HCT116 (cell line): ENCODE results near the gene PRKG2. TPM values are rescaled to one million over a fixed set of nuclear protein-coding genes. Genes with fewer than 3 reads are reported as not detected.

Source experiments
- ATAC-seq: fragments of 200-7000 bp; cut with Tn5 transposase; 2 replicates; pipeline ENCODE4 v1.9.1; 2020; ENCODE audit warnings: mild to moderate bottlenecking, moderate library complexity
- BruUV-seq: library from RNA; stranded (reverse); fragments of 400-500 nt; replicated peaks from 2 replicates; lab custom pipeline; 2021; lab: Mats Ljungman, UMichigan
- CTCF ChIA-PET: fragments of 300-600 bp; sonication (Branson Sonifier 250); formaldehyde crosslinking; loops from one replicate; lab custom pipeline; 2021; ENCODE audit warnings: antibody characterized with exemption; lab: Charles Lee
- POLR2A ChIA-PET: fragments of 300-600, 350-600 bp; sonication (Branson Sonifier 250); formaldehyde crosslinking; loops from one replicate; lab custom pipeline; 2021; ENCODE audit warnings: antibody characterized with exemption; lab: Charles Lee
- RAD21 ChIA-PET, 2 experiments: fragments of 300-600 bp; sonication (Branson Sonifier 250); formaldehyde crosslinking; loops; one replicate each; lab custom pipeline; 2023; ENCODE audit warnings: low total read pairs in 2 of 2; ENCODE audit not compliant: uncharacterized antibody in 2 of 2, unreplicated experiment in 2 of 2, low non-redundant PET in 1 of 2; lab: Charles Lee
- DNase-seq: peaks from one replicate; pipeline ENCODE4 v3.0.0-alpha.2; 2010; ENCODE audit warnings: low read depth, low spot score
- H2AFZ ChIP-seq: fragments of 200-600 bp; shearing (Covaris generic), sonication (generic); 2 replicates; pipeline ENCODE4 v1.6.1; 2017; ENCODE audit warnings: low read depth, mixed run types, mixed read lengths, antibody characterized with exemption, low read length; ENCODE audit not compliant: poor library complexity, severe bottlenecking
- H3K27ac ChIP-seq: 2 replicates; pipeline ENCODE4 v1.5.1; 2012; ENCODE audit warnings: low read depth, low read length
- H3K27me3 ChIP-seq: fragments of 200-600 bp; sonication (generic); 2 replicates; pipeline ENCODE4 v1.6.1; 2016; ENCODE audit warnings: mixed run types, low read length, mixed read lengths; ENCODE audit not compliant: insufficient read depth
- H3K36me3 ChIP-seq, 2 experiments: fragments of 200-500 bp in 1 of 2; fragments of 200-600 bp in 1 of 2; sonication (Bioruptor generic) in 1 of 2; sonication (generic) in 1 of 2; 2 replicates each; pipeline versions ENCODE4 v1.5.1 to v1.6.1; 2014 to 2016; ENCODE audit warnings: low read length in 2 of 2, inconsistent platforms in 1 of 2, mixed read lengths in 1 of 2, mixed run types in 1 of 2; ENCODE audit not compliant: insufficient read depth in 2 of 2, control insufficient read depth in 1 of 2
- H3K4me1 ChIP-seq, 2 experiments: fragments of 200-600 bp in 1 of 2; sonication (generic) in 1 of 2; 2 replicates each; pipeline versions ENCODE4 v1.5.1 to v1.6.1; 2012 to 2017; ENCODE audit warnings: low read length in 2 of 2, inconsistent platforms in 1 of 2, mild to moderate bottlenecking in 1 of 2, mixed read lengths in 1 of 2, mixed run types in 1 of 2, moderate library complexity in 1 of 2; ENCODE audit not compliant: insufficient read depth in 2 of 2, control insufficient read depth in 1 of 2
- H3K4me2 ChIP-seq: fragments of 200-600 bp; sonication (generic); 2 replicates; pipeline ENCODE4 v1.6.1; 2017; ENCODE audit warnings: mixed run types, low read length, mixed read lengths
- H3K4me3 ChIP-seq, 2 experiments: fragments of 200-600 bp in 1 of 2; sonication (generic) in 1 of 2; replicated peaks in 1 of 2; 2 replicates each; pipeline ENCODE4 v1.5.1; 2011 to 2016; ENCODE audit warnings: low read length in 2 of 2, control low read depth in 1 of 2, low read depth in 1 of 2, mild to moderate bottlenecking in 1 of 2, mixed read lengths in 1 of 2, mixed run types in 1 of 2
- H3K79me2 ChIP-seq: fragments of 200-600 bp; sonication (generic); 2 replicates; pipeline ENCODE4 v1.6.1; 2017; ENCODE audit warnings: mild to moderate bottlenecking, mixed run types, low read length, moderate library complexity, mixed read lengths; ENCODE audit not compliant: insufficient read depth
- H3K9ac ChIP-seq: fragments of 200-600 bp; sonication (generic); 2 replicates; pipeline ENCODE4 v1.6.1; 2016; ENCODE audit warnings: low read length, mixed read lengths
- H3K9me2 ChIP-seq: fragments of 200-600 bp; sonication (generic), shearing (Covaris generic); 2 replicates; pipeline ENCODE4 v1.6.1; 2017; ENCODE audit warnings: mixed run types, mild to moderate bottlenecking, moderate library complexity; ENCODE audit not compliant: insufficient read depth
- H3K9me3 ChIP-seq, 2 experiments: fragments of 200-500 bp in 1 of 2; fragments of 200-600 bp in 1 of 2; sonication (Bioruptor generic) in 1 of 2; sonication (generic) in 1 of 2; 2 replicates each; pipeline ENCODE4 v1.6.1; 2014 to 2017; ENCODE audit warnings: low read length in 2 of 2, mixed read lengths in 2 of 2, inconsistent platforms in 1 of 2, low read depth in 1 of 2, mild to moderate bottlenecking in 1 of 2, mixed run types in 1 of 2, moderate library complexity in 1 of 2; ENCODE audit not compliant: control insufficient read depth in 1 of 2, insufficient read depth in 1 of 2
- H4K20me1 ChIP-seq: fragments of 200-600 bp; sonication (generic), shearing (Covaris generic); 2 replicates; pipeline ENCODE4 v1.6.1; 2017; ENCODE audit warnings: mixed run types, mild to moderate bottlenecking, moderate library complexity; ENCODE audit not compliant: insufficient read depth
- EZH2 ChIP-seq: fragments of 200-600 bp; sonication (generic); IDR thresholded peaks from 2 replicates; pipeline ENCODE4 v1.6.1; 2017; ENCODE audit warnings: antibody characterized with exemption, mixed run types
- EZH2phosphoT487 ChIP-seq: fragments of 200-600 bp; IDR thresholded peaks from 2 replicates; pipeline ENCODE4 v1.6.1; 2018; ENCODE audit warnings: antibody characterized with exemption, borderline replicate concordance
- FOSL1 ChIP-seq: IDR thresholded peaks from 2 replicates; pipeline ENCODE4 v1.6.1; 2012; ENCODE audit warnings: low read depth
- POLR2AphosphoS5 ChIP-seq: IDR thresholded peaks from 2 replicates; pipeline ENCODE4 v1.6.1; 2011; ENCODE audit warnings: mild to moderate bottlenecking, low read depth, low read length, moderate library complexity
- SIN3A ChIP-seq: IDR thresholded peaks from 2 replicates; pipeline ENCODE4 v1.6.1; 2012; ENCODE audit warnings: low read depth
- SRF ChIP-seq: IDR thresholded peaks from 2 replicates; pipeline ENCODE4 v1.6.1; 2012; ENCODE audit warnings: low read depth
- YY1 ChIP-seq: IDR thresholded peaks from 2 replicates; pipeline ENCODE4 v1.6.1; 2011; ENCODE audit warnings: low read length, low read depth, moderate library complexity, mild to moderate bottlenecking; ENCODE audit not compliant: insufficient replicate concordance; ENCODE audit errors: extremely low read depth
- ZFX ChIP-seq: fragments of 450-650 bp; IDR thresholded peaks from 2 replicates; pipeline ENCODE4 v1.6.1; 2017
- intact Hi-C: fragments of 100-400 bp; cut with micrococcal nuclease; formaldehyde crosslinking; loops from 2 replicates; pipeline ENCODE4 v1.10.0; 2022
- total RNA-seq: library from RNA; stranded (reverse); gene quantifications from one replicate; pipeline ENCODE4 v1.2.1, GENCODE V29; 2021; ENCODE audit not compliant: unreplicated experiment

The PRKG2 gene
- total RNA-seq, 1 experiment from 2014 or later = 2.1 TPM

DNA sequence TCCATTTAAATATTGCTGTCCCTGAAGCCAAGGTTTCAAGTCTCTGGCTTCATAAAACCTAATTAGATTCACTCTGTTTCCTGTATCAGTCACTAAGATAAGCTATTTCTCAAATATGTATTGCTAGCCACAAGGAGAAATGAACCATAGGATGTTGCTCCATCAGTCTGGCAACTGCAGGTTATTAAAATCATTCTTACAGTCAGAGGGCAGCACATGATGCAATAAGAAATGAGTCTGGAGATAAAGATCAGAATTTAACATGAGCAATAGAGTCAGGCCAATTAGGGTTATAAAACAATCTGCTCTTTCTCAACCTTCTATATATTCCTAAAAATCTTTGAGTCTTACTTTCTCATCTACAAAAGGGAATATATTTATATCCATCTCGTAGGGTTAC is 7.2 kb downstream of the PRKG2 start:
- no peak for TF ChIP-seq POLR2AphosphoS5
- no peak for TF ChIP-seq FOSL1
- TF ChIP-seq ZFX = no peak
- TF ChIP-seq SRF = no peak
- no peak for TF ChIP-seq EZH2
- H3K9me2 ChIP-seq = no peaks in the 10 kb centered on the region
- no peak overlapping the region for H2AFZ ChIP-seq
- ChIA-PET RAD21 (no interaction called here), POLR2A (no interaction called here), CTCF (no interaction called here)
- no peak overlapping the region for H3K9ac ChIP-seq
- H3K27me3 ChIP-seq = no peaks in the 10 kb centered on the region
- H3K9me3 ChIP-seq = no peaks in the 10 kb centered on the region
- no peak overlapping the region for H3K4me2 ChIP-seq
- no peak overlapping the region for H3K4me3 ChIP-seq
- no peaks in the 10 kb centered on the region for H3K36me3 ChIP-seq
- ATAC-seq (no peak), DNase-seq (no peak)
- H3K27ac ChIP-seq = no peak overlapping the region
- no peaks in the 10 kb centered on the region for H3K4me1 ChIP-seq
- H4K20me1 ChIP-seq = no peaks in the 10 kb centered on the region
- BruUV-seq = no TSS peak
- intact Hi-C loops = no loop called here
- no peaks in the 10 kb centered on the region for H3K79me2 ChIP-seq

DNA sequence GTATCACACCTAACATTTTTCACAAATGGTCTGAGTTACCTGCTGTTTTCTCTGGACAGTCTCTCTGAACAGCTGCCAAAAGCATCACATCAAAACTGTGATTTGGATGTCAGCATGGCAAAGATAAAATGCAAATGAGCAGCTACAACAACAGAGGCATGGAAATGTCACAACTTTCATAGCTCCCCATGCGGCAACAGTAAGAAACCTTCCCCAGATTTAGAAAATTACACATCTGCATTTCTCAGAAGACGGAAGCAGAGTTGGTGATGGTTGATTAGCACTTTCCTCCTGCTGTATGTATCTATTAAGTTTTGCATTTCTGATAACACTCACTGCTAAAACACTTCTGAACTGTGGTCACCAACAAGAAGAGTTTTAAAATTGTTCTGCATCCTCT is 9.7 kb downstream of the PRKG2 start:
- Histone ChIP-seq H3K36me3 (no peaks in the 10 kb centered on the region), H2AFZ (no peak overlapping the region), H3K4me2 (no peak overlapping the region), H3K4me1 (no peaks in the 10 kb centered on the region), H3K9me3 (no peaks in the 10 kb centered on the region), H4K20me1 (no peaks in the 10 kb centered on the region), H3K27me3 (no peaks in the 10 kb centered on the region), H3K4me3 (no peak overlapping the region), H3K79me2 (no peaks in the 10 kb centered on the region), H3K9ac (no peak overlapping the region), H3K9me2 (no peaks in the 10 kb centered on the region), H3K27ac (no peak overlapping the region)
- intact Hi-C loops = no loop called here
- CTCF ChIA-PET = no interaction called here
- no peak for ATAC-seq
- POLR2A ChIA-PET = no interaction called here
- no TSS peak for BruUV-seq
- TF ChIP-seq EZH2phosphoT487 (no peak), ZFX (no peak), YY1 (no peak), SIN3A (no peak), FOSL1 (no peak)
- RAD21 ChIA-PET = no interaction called here
- no peak for DNase-seq
